ENCODE results near the gene FAM13A.

FAM13A gene

GRCh38 chr4:89000844-89001360 lies 56.1 kb downstream of the FAM13A start:
- TF ChIP-seq RAD21 (IDR thresholded peaks at IDR 0.05; ENCODE audit: low read depth) (no peak), NFIC (IDR thresholded peaks at IDR 0.05) (peak; percentile 69)

- no peak for TF ChIP-seq NFIC (IDR thresholded peaks at IDR 0.05)
- no peak for TF ChIP-seq TAF1 (IDR thresholded peaks at IDR 0.05; ENCODE audit: low read depth)
- no peak for TF ChIP-seq EGR1 (IDR thresholded peaks at IDR 0.05)
- TF ChIP-seq MAX (IDR thresholded peaks at IDR 0.05) = no peak
- TF ChIP-seq CREB1 (IDR thresholded peaks at IDR 0.05; ENCODE audit: low read depth) = no peak
- no peak for TF ChIP-seq USF1 (IDR thresholded peaks at IDR 0.05)
Observed at GRCh38 chr4:89000382-89000781, 56.6 kb downstream of the FAM13A start.

GRCh38 chr4:88999392-88999930 lies 57.5 kb downstream of the FAM13A start:
- TF ChIP-seq YY1 (IDR thresholded peaks at IDR 0.05; ENCODE audit: low read depth) (no peak), TCF12 (IDR thresholded peaks at IDR 0.05; ENCODE audit: low read depth) (no peak), REST (IDR thresholded peaks at IDR 0.05; ENCODE audit: low read depth) (no peak), NFIC (IDR thresholded peaks at IDR 0.05) (no peak), FOXM1 (IDR thresholded peaks at IDR 0.05; ENCODE audit: borderline replicate concordance, low read depth) (no peak), USF1 (IDR thresholded peaks at IDR 0.05) (no peak), CREB1 (IDR thresholded peaks at IDR 0.05; ENCODE audit: low read depth) (no peak), EP300 (IDR thresholded peaks at IDR 0.05; ENCODE audit: borderline replicate concordance) (no peak), EGR1 (IDR thresholded peaks at IDR 0.05) (no peak), RAD21 (IDR thresholded peaks at IDR 0.05; ENCODE audit: low read depth) (no peak), MAX (IDR thresholded peaks at IDR 0.05) (no peak), TEAD4 (IDR thresholded peaks at IDR 0.05) (no peak), TAF1 (IDR thresholded peaks at IDR 0.05; ENCODE audit: low read depth) (no peak)

- TF ChIP-seq ZBTB7A (IDR thresholded peaks at IDR 0.05; ENCODE audit: low read depth) (no peak), RAD21 (IDR thresholded peaks at IDR 0.05; ENCODE audit: low read depth) (no peak), TCF12 (IDR thresholded peaks at IDR 0.05; ENCODE audit: low read depth) (no peak), EP300 (IDR thresholded peaks at IDR 0.05; ENCODE audit: borderline replicate concordance) (no peak), USF1 (IDR thresholded peaks at IDR 0.05) (no peak), CEBPB (IDR thresholded peaks at IDR 0.05) (no peak), MAX (IDR thresholded peaks at IDR 0.05) (no peak), TEAD4 (IDR thresholded peaks at IDR 0.05) (no peak), NFIC (IDR thresholded peaks at IDR 0.05) (no peak), YY1 (IDR thresholded peaks at IDR 0.05; ENCODE audit: low read depth) (no peak), FOXM1 (IDR thresholded peaks at IDR 0.05; ENCODE audit: borderline replicate concordance, low read depth) (no peak), CREB1 (IDR thresholded peaks at IDR 0.05; ENCODE audit: low read depth) (no peak)
Observed at GRCh38 chr4:88998891-88999290, 58.1 kb downstream of the FAM13A start.

GRCh38 chr4:88998001-88998400 lies 59.0 kb downstream of the FAM13A start:
- TF ChIP-seq TEAD4 (IDR thresholded peaks at IDR 0.05) = no peak
- no peak for TF ChIP-seq TCF12 (IDR thresholded peaks at IDR 0.05; ENCODE audit: low read depth)
- no peak for TF ChIP-seq RAD21 (IDR thresholded peaks at IDR 0.05; ENCODE audit: low read depth)
- TF ChIP-seq NFIC (IDR thresholded peaks at IDR 0.05) = no peak
- no peak for TF ChIP-seq REST (IDR thresholded peaks at IDR 0.05; ENCODE audit: low read depth)
- TF ChIP-seq EGR1 (IDR thresholded peaks at IDR 0.05) = no peak
- TF ChIP-seq MAX (IDR thresholded peaks at IDR 0.05) = no peak
- TF ChIP-seq USF1 (IDR thresholded peaks at IDR 0.05) = no peak
- no peak for TF ChIP-seq ZBTB7A (IDR thresholded peaks at IDR 0.05; ENCODE audit: low read depth)
- no peak for TF ChIP-seq FOXM1 (IDR thresholded peaks at IDR 0.05; ENCODE audit: borderline replicate concordance, low read depth)
- TF ChIP-seq TAF1 (IDR thresholded peaks at IDR 0.05; ENCODE audit: low read depth) = no peak
- TF ChIP-seq YY1 (IDR thresholded peaks at IDR 0.05; ENCODE audit: low read depth) = no peak
- no peak for TF ChIP-seq CEBPB (IDR thresholded peaks at IDR 0.05)
- no peak for TF ChIP-seq CREB1 (IDR thresholded peaks at IDR 0.05; ENCODE audit: low read depth)
- no peak for TF ChIP-seq EP300 (IDR thresholded peaks at IDR 0.05; ENCODE audit: borderline replicate concordance)
